HG02943 (cell line): ENCODE data around the gene RHOB.
"Not testable (repeated sequence)": the region's sequence is repeated elsewhere in the genome, so short reads cannot be mapped to it uniquely, and the experiment has no call there.

Source experiments
- ATAC-seq: cut with Tn5 transposase; IDR thresholded peaks from one replicate; pipeline ENCODE4 v1.9.1; 2021; ENCODE audit warnings: mild to moderate bottlenecking, low read depth, moderate library complexity; ENCODE audit not compliant: unreplicated experiment

Gene RHOB

GRCh38 chr2:20422402-20423271 lies 24.2 kb upstream of the RHOB start:
- no peak for ATAC-seq

DNA sequence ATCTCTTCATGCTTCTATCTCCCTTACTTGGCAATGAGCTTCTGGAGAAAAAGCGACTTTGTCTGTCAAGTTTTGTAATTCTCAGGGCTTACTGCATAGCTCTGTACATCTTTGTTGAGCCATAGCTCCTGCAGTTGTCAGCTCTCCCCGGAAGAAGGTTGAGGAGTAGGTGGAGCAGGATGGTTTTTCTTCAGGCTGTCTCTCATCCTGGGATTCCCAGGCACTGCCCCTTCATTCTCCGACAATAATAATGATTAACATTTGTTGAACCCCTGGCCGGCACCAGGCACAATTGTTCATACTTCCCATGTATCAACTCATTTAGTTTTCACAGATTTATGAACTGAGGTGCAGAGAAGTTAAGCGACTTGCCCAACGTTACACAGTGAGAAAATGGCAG lies 23.5 kb upstream of the RHOB start:
- ATAC-seq: no peak

GRCh38 chr2:20423847-20424246 lies 23.0 kb upstream of the RHOB start:
- no peak for ATAC-seq

- ATAC-seq: peak; percentile 79
These were observed 22.3 kb upstream of the RHOB start for GRCh38 chr2:20424300-20425290.

- no peak for ATAC-seq
These were observed 21.4 kb upstream of the RHOB start for GRCh38 chr2:20425371-20425881.

- no peak for ATAC-seq
These were observed 21.0 kb upstream of the RHOB start for GRCh38 chr2:20425884-20426283.

DNA sequence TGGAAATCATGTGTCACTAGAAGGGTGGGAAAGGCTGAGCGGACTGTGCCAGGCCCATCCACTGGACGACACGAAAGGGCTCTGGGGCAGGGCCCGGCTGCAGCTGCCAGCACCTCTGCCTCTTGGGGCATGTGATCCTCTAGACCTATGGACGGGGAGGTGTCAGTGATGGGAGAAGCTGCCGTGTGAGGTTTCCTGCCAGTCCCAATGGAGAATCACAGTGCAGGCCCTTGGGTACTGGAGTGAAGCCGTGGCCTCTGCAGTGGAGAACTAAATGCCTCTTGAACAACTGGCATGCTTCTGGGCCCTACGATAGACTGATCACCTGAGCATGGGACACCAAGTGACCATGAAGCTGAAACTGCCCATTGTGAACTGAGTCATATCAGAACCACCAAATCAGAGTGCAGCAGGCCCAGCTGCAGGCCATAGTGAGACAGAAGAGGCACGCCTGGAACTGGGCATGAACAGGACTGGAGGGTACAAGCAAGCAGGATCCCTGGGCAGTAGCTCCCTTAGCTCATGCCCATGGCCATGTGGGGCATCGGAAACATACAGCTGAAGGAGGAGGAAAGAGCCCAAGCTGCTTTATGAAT lies 18.8 kb upstream of the RHOB start:
- ATAC-seq: no peak

DNA sequence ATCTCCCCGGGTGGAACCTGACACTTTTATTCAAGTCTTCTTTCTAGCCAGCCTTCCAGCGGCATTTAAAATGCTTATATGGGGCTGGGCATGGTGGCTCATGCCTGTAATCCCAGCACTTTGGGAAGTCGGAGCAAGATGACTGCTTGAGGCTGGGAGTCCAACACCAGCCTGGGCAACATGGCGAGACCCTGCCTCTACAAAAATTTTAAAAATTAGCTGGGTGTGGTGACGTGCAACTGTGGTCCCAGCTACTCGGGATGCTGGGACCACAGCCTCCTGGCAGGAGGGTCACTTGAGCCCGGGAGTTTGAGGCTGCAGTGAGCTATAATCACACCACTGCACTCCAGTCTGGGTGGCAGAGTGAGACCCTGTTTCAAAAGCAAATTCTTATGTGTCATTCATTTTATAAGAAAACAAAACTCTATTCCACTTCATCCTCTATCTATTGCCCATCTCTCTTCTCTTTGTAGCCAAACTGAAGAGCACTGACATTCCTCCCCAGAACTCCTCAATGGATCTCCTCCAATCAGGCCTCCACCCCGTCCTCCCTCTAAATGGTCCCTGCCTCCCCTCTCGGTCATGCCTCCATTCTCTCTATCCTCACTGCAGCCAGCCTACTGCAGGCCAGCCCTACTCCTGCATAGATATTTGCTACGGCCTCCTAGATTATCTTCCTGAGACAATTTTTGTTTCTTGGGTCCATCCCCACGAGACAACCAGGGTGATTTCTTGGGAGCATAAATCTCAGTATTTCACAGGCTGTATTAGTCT lies 18.0 kb upstream of the RHOB start:
- no peak for ATAC-seq

DNA sequence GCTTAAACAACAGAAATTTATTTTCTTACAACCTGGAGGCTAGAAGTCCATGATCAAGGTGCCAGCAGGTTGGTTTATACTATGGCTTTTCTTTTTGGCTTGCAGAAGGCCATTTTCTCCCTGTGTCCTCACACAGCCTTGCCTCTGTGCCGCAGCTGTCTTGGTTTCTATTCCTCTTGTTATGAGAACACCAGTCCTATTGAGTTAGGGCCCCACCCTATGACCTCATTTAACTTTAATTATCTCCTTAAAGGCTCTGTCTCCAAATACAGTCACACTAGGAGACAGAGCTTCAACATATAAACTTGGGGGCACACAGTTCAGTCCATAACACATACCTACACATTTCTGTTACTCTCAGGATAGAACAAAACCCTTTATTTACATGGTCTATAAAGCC lies 17.3 kb upstream of the RHOB start:
- ATAC-seq: peak; percentile 75

GRCh38 chr2:20430035-20430434 lies 16.8 kb upstream of the RHOB start:
- ATAC-seq: no peak

- ATAC-seq: no peak
These were observed 16.2 kb upstream of the RHOB start for GRCh38 chr2:20430461-20431300.

GRCh38 chr2:20431301-20431698 lies 15.6 kb upstream of the RHOB start:
- no peak for ATAC-seq

DNA sequence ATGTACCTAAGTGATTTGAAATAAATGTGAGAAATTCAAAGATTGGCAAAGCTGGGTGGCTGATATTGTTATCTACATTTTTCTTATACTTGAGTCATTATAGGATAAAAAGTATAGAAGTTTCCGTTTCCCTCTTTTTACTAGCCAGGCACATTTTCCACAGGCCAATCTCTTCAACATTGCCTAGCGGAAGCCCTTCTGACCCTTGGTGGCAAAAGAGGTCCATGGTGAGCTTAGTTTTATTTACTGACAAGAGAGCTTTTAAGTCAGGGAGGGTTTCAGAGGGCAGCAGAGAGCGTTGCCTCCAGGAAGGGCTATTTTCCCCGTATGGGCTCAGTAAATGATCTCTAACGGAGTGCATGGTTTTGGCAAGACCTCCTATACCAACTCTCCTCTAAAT lies 15.1 kb upstream of the RHOB start:
- no peak for ATAC-seq

- ATAC-seq: no peak
These were observed 14.2 kb upstream of the RHOB start for GRCh38 chr2:20432714-20433113.

- ATAC-seq: no peak
These were observed 13.6 kb upstream of the RHOB start for GRCh38 chr2:20433249-20433648.

DNA sequence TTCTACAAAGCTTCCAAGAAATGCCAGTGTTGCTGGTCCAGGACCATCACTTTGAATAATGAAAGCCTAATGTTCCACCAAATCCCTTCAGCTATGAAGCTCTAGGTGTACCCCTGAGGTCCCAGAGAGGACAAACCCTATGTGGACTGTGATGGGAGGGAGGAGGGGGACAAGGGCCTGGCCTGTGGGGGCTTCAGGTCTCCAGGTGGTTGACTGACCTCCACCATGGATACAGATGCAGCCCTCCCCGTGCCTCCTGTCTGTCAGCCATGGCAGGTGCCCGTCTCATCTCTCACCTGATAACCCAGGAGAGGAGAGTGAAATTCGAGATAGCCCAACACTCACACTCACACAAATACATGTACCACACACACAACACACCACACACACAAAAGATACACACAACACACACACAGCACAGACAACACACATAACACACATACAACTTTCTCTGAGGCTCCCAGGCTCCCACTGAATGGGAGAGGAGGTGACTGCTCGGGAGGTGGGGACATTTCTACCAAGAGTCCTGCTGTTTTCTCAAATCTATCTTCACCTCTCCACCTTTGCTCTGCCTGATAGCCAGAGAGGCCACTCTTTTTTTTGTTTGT lies 12.8 kb upstream of the RHOB start:
- no peak for ATAC-seq

DNA sequence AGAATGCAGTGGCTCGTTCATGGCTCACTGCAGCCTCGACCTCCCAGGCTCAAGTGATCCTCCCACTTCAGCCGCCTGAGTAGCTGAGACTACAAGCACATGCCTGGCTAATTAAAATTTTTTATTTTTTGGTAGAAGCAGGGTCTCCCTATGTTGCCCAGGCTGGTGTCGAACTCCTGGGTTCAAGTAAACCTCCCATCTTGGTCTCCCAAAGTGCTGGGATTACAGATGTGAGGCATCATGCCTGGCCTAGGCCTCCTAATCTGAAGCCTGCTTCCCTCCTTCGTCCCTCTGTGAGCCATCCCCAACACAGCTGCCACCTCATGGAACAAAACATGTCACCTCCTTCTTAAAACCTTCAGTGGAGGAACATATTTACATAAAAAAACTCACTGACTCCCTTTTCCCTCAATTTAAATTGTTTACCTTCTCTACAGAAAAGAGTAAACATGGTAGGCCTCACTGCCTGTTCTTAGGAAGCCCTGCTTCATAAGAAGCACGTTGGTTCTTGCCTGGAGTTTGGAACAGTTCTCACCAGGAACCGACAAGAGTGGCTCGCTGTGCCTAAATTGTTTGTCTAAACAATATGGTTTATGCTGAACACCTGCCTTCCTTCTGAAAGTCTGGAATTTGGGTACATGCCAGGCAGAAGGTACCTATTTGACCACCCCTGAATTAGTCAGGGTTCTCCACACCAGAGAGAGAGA lies 12.1 kb upstream of the RHOB start:
- no peak for ATAC-seq

DNA sequence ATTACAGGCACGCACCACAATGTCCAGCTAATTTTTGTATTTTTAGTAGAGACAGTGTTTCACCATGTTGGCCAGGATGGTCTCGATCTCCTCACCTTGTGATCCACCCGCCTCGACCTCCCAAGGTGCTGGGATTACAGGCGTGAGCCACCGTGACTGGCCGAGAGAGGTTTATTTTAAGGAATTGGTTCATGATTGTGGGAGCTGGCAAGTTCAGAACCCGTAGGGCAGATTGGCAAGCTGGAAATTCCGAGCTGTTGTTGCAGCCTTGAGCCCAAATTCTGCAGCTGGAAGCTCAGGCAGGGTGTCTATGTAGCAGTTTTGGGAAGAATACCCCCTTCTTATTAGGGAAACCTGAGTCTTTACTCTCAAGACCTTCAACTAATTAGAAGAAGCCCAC lies 11.4 kb upstream of the RHOB start:
- ATAC-seq: not testable (repeated sequence)
